SK-N-MC (cell line): ENCODE measurements around the gene RASL12.

Experiments
- EZH2 ChIP-seq: fragments of 200-600 bp; sonication (generic); IDR thresholded peaks from one replicate; pipeline ENCODE4 v1.6.1; 2017; ENCODE audit warnings: antibody characterized with exemption
- POLR2AphosphoS5 ChIP-seq: IDR thresholded peaks from 2 replicates; pipeline ENCODE4 v1.6.1; 2012; ENCODE audit warnings: mild to moderate bottlenecking, low read depth, low read length, borderline replicate concordance

- TF ChIP-seq EZH2 (no peak), POLR2AphosphoS5 (no peak)
Observed at GRCh38 chr15:65008983-65009382, 58.8 kb downstream of the RASL12 start.
